Stimulated activated naive CD4-positive, alpha-beta T cell (primary cell): ENCODE data around the gene PLSCR5.
A peak's percentile ranks its signal among the peaks of the same experiment; 100 is the strongest.

Experiments used
- DNase-seq, 6 experiments: peaks; one replicate each; lab custom pipeline; 2025; lab: John Stamatoyannopoulos, UW

Gene PLSCR5

GRCh38 chr3:146585156-146585555 is 20.0 kb downstream of the PLSCR5 start:
- DNase-seq = no peak

- no peak for DNase-seq
Observed at GRCh38 chr3:146581951-146582467, 23.1 kb downstream of the PLSCR5 start.

- DNase-seq = no peak
Observed at GRCh38 chr3:146581080-146581601, 24.0 kb downstream of the PLSCR5 start.

DNA sequence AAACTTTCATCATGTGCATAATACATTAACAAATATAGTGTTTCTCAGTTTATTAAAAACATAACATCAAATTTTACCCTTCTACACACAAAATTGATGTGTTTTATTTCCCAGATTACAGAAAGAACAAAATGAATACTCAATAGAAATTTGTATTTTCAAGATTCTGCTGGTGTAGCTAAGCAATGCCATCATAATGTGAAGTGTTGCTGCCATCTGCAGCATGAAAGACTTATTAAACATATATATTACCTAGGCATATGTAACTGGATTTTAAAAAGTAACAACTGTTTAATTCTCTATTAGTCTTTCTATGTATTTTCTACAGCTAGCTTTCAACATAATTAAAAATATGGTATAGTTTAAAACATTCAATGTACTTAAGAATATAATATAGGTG is 27.5 kb downstream of the PLSCR5 start:
- DNase-seq = peak in 4 of 6 experiments; percentile 2 to 32 (median 22)

GRCh38 chr3:146575636-146576035 is 29.5 kb downstream of the PLSCR5 start:
- no peak for DNase-seq

GRCh38 chr3:146574173-146574572 is 31.0 kb downstream of the PLSCR5 start:
- DNase-seq = no peak

GRCh38 chr3:146569314-146569713 is 35.8 kb downstream of the PLSCR5 start:
- no peak for DNase-seq

DNA sequence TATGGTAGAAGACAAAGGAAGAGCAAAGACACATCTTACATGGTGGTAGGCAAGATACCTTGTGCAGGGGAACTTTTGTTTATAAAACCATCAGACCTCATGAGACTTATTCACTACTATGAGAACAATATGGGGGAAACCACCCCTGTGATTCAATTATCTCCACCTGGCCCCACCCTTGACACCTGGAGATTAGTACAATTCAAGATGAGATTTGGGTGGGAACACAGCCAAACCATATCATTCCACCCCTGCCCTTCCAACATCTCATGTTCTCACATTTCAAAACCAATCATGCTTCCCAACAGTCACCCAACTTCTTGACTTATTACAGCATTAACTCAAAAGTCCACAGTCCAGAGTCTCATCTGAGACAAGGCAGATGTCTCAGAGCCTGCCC is 39.0 kb downstream of the PLSCR5 start:
- DNase-seq = no peak

GRCh38 chr3:146561879-146562278 is 43.3 kb downstream of the PLSCR5 start:
- no peak for DNase-seq

- DNase-seq = no peak
Observed at GRCh38 chr3:146561463-146561862, 43.7 kb downstream of the PLSCR5 start.

DNA sequence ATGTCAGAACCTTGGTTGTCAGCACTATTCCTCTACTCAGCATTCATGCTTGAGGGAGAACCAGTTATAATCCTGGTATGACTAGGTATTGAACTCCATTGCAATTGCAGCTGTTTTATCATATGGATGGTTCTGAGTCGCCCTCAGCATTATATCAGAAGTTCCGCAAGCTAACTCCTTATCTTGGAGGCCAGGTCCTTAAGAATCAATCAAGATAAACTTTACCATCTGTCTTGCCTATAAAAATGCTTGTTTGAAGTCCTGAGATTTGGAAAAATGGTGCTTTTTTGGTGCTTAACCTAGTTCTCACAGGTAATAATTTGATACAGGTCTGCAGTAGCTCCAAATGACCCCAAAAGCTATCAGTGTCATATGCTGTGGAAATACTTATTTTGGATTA is 44.5 kb downstream of the PLSCR5 start:
- no peak for DNase-seq

- no peak for DNase-seq
Observed at GRCh38 chr3:146559388-146559787, 45.8 kb downstream of the PLSCR5 start.

DNA sequence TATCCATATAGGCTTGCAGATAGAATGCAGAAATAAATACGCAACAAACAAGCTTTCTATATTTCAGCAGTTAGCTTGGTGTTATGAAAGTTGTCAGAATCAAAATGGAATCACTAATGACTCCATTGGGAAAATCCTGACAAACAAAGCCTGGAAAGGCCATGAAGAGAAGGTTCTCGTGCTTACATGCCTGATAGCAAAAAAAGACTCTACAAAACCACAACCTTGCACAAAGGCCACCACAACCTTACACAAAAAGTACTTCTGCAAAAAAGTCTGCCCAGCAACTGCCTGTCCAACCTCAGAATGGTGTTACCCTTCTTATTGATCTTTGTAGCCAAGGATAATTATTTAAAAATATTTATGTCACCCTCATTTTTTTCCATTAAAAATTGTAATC is 46.4 kb downstream of the PLSCR5 start:
- DNase-seq = no peak

- DNase-seq = no peak
Observed at GRCh38 chr3:146557745-146558144, 47.4 kb downstream of the PLSCR5 start.

DNA sequence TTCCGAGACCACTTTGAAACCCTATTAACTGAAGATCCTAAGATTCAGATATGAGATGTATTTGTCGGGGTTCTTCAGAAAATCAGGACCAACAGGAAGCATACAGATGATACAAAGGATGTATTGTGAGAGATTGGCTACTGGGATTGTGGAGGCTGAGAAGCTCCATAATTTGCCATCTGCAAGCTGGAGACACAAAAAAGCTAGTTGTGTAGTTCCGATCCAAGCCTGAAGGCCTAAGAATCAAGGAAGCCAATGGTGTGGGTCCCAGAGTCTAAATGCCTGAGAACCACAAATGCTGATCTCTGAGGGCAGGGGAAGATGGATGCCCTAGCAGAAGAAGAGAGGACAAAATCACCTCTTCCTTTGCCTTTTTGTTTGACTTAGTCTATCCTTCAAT is 49.8 kb downstream of the PLSCR5 start:
- DNase-seq = no peak

- DNase-seq = no peak
Observed at GRCh38 chr3:146554151-146554760, 50.9 kb downstream of the PLSCR5 start.

DNA sequence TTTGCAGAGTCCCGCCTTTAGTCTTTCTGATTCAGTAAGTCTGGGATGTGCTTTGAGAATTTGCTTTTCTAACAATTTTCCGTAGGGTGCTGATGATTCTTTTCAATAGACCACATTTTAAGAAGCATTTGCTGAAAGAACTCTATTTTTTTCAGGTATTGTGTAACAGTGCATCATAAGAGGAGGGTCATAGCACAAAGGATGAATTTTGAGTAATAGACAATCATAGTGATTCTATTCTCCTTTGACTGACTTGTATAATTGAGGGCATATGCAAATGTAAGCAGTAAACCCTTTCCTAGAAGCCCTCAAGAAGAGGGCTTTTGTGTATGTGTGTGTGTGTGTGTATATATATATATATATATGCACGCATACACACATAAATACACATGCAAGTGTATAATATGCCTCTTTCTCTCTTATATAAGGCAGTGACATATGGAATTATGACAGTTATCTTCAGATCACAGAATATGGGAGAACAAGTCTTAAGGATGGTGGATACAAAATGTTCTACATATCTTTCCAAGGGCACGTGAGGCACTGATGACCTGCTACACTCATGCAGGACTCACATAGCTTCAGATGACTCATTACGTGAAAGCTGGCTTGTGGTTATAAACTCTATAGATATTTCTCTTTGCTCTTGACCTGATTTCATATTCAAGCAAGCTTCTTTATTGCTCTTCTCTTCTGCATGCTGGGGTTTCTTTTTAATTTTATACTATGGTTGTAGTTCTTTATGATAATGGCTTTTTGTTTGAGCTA is 54.2 kb downstream of the PLSCR5 start:
- DNase-seq = no peak

DNA sequence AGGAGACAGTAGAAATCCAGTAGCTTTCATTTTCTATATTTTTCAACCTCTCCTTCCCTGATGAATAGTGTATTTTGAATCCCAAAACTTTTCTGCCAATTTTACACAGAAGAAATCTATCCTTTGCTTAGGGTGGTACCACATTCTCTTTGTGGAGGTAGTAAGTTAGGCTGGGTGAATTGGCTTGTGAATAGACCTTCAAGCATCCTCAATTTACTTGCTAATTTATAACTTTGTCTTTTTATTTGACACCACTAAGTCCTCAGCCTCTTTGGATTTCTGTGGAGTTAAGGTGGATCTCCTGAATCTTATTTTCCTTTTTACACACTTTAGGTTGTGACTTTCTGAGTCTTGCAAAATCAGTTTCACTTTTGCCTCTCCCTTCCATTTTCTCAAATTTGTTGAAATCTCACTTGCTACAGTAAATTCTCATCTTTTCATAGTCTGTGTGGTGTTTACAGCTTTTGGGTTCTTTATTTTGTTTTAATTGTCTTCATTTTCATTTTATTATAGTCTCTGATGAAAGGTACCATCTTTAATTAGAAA is 55.0 kb downstream of the PLSCR5 start:
- DNase-seq = no peak

- no peak for DNase-seq
Observed at GRCh38 chr3:146547235-146547835, 57.8 kb downstream of the PLSCR5 start.

GRCh38 chr3:146546366-146546965 is 58.7 kb downstream of the PLSCR5 start:
- no peak for DNase-seq

DNA sequence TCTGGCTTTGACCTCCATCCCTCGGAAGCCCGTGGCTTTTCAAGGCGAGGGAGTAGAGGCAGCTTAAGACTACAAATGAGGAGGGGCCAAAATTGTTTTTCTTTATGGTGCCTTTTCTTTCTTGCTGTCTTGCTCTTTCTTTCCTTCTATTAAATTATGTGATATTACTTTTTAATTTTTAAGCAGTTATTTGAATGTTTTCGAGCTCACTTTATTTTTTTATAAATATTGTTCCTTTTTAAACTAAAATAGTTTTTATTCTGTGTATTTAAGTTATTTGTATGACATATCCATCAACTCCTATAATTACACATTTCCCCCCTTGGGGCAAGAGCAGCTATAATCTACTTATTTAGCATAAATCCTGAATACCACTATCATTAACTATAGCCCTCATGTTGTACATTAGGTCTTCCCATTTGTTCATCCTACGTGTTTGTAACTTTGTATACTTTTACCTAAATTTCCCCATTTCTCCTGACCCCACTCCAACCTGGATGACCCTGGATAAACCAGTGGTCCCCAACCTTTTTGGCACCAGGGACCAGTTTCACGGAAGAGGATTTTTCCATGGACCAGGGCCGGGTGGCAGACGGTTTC is 60.1 kb downstream of the PLSCR5 start:
- DNase-seq = no peak
